Myometrial cell (primary cell): ENCODE results near the gene PDZD2. TPM values are rescaled to one million over a fixed set of nuclear protein-coding genes. Genes with fewer than 3 reads are reported as not detected.

Experiments
- total RNA-seq: library from RNA; depleted of rRNA; stranded (reverse); fragments of >200 nt; gene quantifications from 2 replicates; pipeline ENCODE4 v1.2.3, GENCODE V29; 2015

PDZD2 gene
- total RNA-seq: 1.2 and 1.4 TPM in 2 replicates

DNA sequence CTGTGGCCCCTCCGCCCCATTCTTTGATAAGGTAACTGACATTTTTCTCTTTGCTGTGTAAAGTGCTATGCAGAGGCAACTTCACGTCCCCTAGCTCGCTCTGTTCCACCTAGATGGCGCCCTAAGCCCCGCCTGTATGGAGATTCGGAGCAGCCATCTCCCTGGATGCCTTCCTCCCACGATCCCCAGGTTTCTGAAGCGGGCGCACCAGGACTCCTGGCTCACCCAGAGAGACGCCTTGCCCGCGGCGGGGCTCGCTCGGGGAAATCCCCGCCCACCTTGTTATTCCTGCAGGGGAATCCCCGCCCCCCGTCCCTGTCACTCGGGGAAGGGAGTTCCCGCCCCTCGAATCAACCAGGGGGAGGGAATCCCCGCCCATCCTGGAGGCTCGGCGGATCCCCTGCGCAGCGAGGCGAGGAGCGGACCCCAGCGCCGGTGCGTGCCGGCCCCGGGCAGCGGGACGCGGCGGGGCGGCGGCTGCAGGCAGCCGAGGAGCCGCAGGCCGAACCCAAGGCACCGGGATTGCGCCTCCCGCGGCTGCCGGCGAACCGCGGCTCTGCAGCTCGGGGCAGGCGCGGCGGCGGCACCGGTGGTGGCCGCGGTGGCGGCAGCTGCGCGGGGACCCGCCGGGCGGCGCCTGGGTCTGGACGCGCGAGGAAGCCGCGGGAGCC is at the start of gene PDZD2:
Gene PDZD2, plus strand, starts transcription at position 384 of the 671 bp plus-strand sequence.

Other genes starting within 250 kb of the PDZD2 start
- gene DROSHA, start 107.0 kb upstream of the PDZD2 start, total RNA-seq: 34.3 and 49.3 TPM in 2 replicates
- gene C5orf22, start 106.8 kb upstream of the PDZD2 start, total RNA-seq: 9.8 and 14.9 TPM in 2 replicates